ENCODE measurements around the gene ZNF618. TPM values are rescaled to one million over a fixed set of nuclear protein-coding genes. Genes with fewer than 3 reads are reported as not detected.

Gene ZNF618
- total RNA-seq, 1 experiment from 2014 or later: 4.2 TPM

GRCh38 chr9:114051706-114052105, 175.6 kb downstream of the ZNF618 start:
- Histone ChIP-seq H3K4me3 (ENCODE audit: low read length) (no peak overlapping the region), H3K27ac (ENCODE audit: low read length) (no peak overlapping the region), H2AFZ (ENCODE audit: low read length) (no peak overlapping the region), H3K27me3 (ENCODE audit: low read length) (no peaks in the 10 kb centered on the region), H4K20me1 (ENCODE audit: low read length) (no peaks in the 10 kb centered on the region), H3K36me3 (ENCODE audit: low read depth, low read length) (no peaks in the 10 kb centered on the region; the same call in 1 of the 2 replicates), H3K9me3 (ENCODE audit: low read length) (no peaks in the 10 kb centered on the region), H3K4me2 (ENCODE audit: low read length) (no peak overlapping the region), H3F3A (ENCODE audit: low read length, unreplicated experiment) (no peaks in the 10 kb centered on the region), H3K79me2 (ENCODE audit: low read length) (no peaks in the 10 kb centered on the region), H3K9me2 (replicated peaks; ENCODE audit: low read length) (no peaks in the 10 kb centered on the region), H3K4me1 (ENCODE audit: insufficient read depth, low read length) (peaks cover 6% of the 10 kb centered on the region; the same call in 1 of the 2 replicates), H3K9ac (ENCODE audit: low read length) (no peak overlapping the region)
- ATAC-seq: no peak
- DNase-seq: no peak
- ChIA-PET POLR2A (ENCODE audit: unreplicated experiment) (no interaction called here), CTCF (no interaction called here)
- no peak for TF ChIP-seq EZH2phosphoT487 (IDR thresholded peaks at IDR 0.05; ENCODE audit: borderline replicate concordance, low read length)
- no peak for TF ChIP-seq CTCF (conservative IDR thresholded peaks at IDR 0.05; ENCODE audit: low read depth, low read length)
- no peak for TF ChIP-seq EZH2 (IDR thresholded peaks at IDR 0.05; ENCODE audit: low read length, unreplicated experiment)
- intact Hi-C loops (cut with micrococcal nuclease): no loop called here
- BruUV-seq (replicated peaks): no TSS peak

GRCh38 chr9:114053246-114054005, 177.3 kb downstream of the ZNF618 start:
- ChIA-PET POLR2A (ENCODE audit: unreplicated experiment) (no interaction called here), CTCF (no interaction called here)
- no peaks in the 10 kb centered on the region for H3K4me1 ChIP-seq (ENCODE audit: insufficient read depth, low read length)
- no peak overlapping the region for H3K4me3 ChIP-seq (ENCODE audit: low read length)
- no peaks in the 10 kb centered on the region for H4K20me1 ChIP-seq (ENCODE audit: low read length)
- no peak overlapping the region for H3K9ac ChIP-seq (ENCODE audit: low read length)
- H3K79me2 ChIP-seq (ENCODE audit: low read length): no peaks in the 10 kb centered on the region
- intact Hi-C loops (cut with micrococcal nuclease): no loop called here
- BruUV-seq (replicated peaks): no TSS peak
- H3K9me3 ChIP-seq (ENCODE audit: low read length): no peaks in the 10 kb centered on the region
- ATAC-seq: no peak
- no peaks in the 10 kb centered on the region for H3F3A ChIP-seq (ENCODE audit: low read length, unreplicated experiment)
- no peaks in the 10 kb centered on the region; the same call in 1 of the 2 replicates for H3K36me3 ChIP-seq (ENCODE audit: low read depth, low read length)
- H3K27ac ChIP-seq (ENCODE audit: low read length): no peak overlapping the region
- H3K4me2 ChIP-seq (ENCODE audit: low read length): no peak overlapping the region
- no peaks in the 10 kb centered on the region for H3K9me2 ChIP-seq (replicated peaks; ENCODE audit: low read length)
- DNase-seq: no peak
- no peak overlapping the region for H2AFZ ChIP-seq (ENCODE audit: low read length)
- H3K27me3 ChIP-seq (ENCODE audit: low read length): no peaks in the 10 kb centered on the region
- no peak for TF ChIP-seq CTCF (conservative IDR thresholded peaks at IDR 0.05; ENCODE audit: low read depth, low read length)

- Histone ChIP-seq H2AFZ (ENCODE audit: low read length) (no peak overlapping the region), H3K36me3 (ENCODE audit: low read depth, low read length) (no peaks in the 10 kb centered on the region), H3K4me3 (ENCODE audit: low read length) (no peak overlapping the region), H3K9ac (ENCODE audit: low read length) (no peak overlapping the region), H3K9me3 (ENCODE audit: low read length) (no peaks in the 10 kb centered on the region), H3K27me3 (ENCODE audit: low read length) (no peaks in the 10 kb centered on the region), H3K9me2 (replicated peaks; ENCODE audit: low read length) (no peaks in the 10 kb centered on the region), H3K27ac (ENCODE audit: low read length) (no peak overlapping the region), H3K4me1 (ENCODE audit: insufficient read depth, low read length) (no peaks in the 10 kb centered on the region), H3F3A (ENCODE audit: low read length, unreplicated experiment) (no peaks in the 10 kb centered on the region), H4K20me1 (ENCODE audit: low read length) (no peaks in the 10 kb centered on the region), H3K79me2 (ENCODE audit: low read length) (no peaks in the 10 kb centered on the region), H3K4me2 (ENCODE audit: low read length) (no peak overlapping the region)
- DNase-seq (no peak), ATAC-seq (no peak)
- TF ChIP-seq CTCF (conservative IDR thresholded peaks at IDR 0.05; ENCODE audit: low read depth, low read length) (no peak), EZH2 (IDR thresholded peaks at IDR 0.05; ENCODE audit: low read length, unreplicated experiment) (no peak), EZH2phosphoT487 (IDR thresholded peaks at IDR 0.05; ENCODE audit: borderline replicate concordance, low read length) (no peak)
- BruUV-seq (replicated peaks): no TSS peak
- ChIA-PET POLR2A (ENCODE audit: unreplicated experiment) (no interaction called here), CTCF (no interaction called here)
- intact Hi-C loops (cut with micrococcal nuclease): no loop called here
Observed at GRCh38 chr9:114054191-114054690, 178.1 kb downstream of the ZNF618 start.

All from PC-3 (cell line).